Bone marrow (tissue), 2 donors: ENCODE results near the gene RHOF.
A peak's percentile ranks its signal among the peaks of the same experiment; 100 is the strongest.

Experiments
- DNase-seq, 2 donors: peaks; one replicate each; lab custom pipeline; 2025; lab: John Stamatoyannopoulos, UW

Gene RHOF, protein sequence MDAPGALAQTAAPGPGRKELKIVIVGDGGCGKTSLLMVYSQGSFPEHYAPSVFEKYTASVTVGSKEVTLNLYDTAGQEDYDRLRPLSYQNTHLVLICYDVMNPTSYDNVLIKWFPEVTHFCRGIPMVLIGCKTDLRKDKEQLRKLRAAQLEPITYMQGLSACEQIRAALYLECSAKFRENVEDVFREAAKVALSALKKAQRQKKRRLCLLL

GRCh38 chr12:121793440-121793837 lies at the start of gene RHOF:
TSS of gene RHOF (minus strand) at chr12:121793688. CDS start at chr12:121793633, 55 bp downstream.
- no peak for DNase-seq

- DNase-seq: no peak
Measured at GRCh38 chr12:121839993-121840761, 46.7 kb upstream of the RHOF start.

GRCh38 chr12:121839106-121839992 lies 45.9 kb upstream of the RHOF start:
- peak; percentile 95 to 99 for DNase-seq

DNA sequence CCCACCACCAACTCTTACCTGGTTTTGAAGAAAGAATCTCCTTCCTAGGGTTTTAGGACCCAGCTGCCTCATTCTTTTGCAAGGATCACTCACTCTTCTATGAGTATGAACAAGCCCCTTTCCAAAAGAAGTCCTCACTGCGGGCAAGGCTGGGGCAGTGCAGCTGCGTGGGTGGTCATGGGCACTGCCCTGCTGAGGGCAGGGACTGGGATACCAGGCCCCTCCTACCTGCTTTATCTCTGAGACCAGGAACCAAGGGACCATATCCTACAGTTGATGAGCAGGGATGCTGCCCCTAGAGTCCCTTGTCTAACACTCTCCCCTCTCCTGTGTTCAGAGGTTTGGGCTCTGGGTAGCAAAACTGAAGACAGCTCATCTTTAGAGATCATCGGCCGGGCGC lies 44.6 kb upstream of the RHOF start:
- no peak for DNase-seq

- no peak for DNase-seq
Measured at GRCh38 chr12:121837680-121838079, 44.2 kb upstream of the RHOF start.

- no peak for DNase-seq
Measured at GRCh38 chr12:121831571-121832245, 38.2 kb upstream of the RHOF start.

DNA sequence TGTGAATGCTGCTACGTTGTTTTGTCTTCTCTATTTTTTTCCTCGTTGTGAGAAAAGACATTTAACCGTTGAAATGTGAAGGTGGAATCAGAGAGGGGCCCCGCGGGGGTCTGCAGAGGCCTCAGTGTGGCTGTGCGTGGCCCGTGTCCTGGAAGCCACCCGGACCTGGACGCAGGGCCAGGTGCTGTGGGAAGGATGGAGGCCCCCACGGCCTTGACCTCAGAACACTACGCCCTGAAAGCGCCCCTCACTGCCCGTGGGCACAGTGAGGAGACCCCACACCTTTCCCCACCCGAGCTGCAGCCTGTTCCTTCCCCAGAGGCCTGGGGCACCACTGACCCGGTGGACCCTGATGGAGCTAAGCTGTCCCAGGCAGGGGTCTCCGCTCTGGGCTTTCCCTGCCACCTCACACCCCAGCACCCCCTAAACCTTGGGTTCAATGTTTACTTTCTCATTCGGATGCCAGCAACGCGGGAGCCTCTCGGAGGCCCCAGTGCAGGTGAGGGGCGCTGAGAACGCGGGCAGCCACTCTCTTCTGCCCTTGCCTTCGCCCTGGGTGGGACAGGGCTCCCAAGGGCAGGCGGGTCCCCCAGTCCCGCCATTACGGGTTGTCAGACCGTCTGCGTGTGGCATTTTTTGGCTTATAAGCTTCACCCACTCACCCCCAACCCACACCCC lies 37.2 kb upstream of the RHOF start:
- no peak for DNase-seq

DNA sequence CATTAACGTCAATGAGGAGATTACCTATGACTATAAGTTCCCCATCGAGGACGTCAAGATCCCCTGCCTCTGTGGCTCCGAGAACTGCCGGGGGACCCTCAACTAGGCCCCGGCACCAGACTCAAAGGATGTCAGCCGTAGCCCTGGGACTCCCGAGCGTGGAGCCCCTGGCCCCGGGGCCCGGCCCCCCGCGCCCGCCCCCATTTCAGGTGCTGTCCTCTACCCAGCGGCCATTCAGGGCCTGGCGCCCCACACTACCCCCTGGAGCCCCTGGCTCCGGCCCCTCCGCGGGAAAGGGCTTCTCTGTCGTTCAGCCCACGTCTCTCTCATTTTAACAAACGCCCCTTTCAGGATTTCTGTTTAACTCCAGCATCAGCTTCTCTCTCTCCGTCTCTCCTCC lies 36.6 kb upstream of the RHOF start:
- no peak for DNase-seq

GRCh38 chr12:121829250-121829918 lies 35.9 kb upstream of the RHOF start:
- no peak for DNase-seq

DNA sequence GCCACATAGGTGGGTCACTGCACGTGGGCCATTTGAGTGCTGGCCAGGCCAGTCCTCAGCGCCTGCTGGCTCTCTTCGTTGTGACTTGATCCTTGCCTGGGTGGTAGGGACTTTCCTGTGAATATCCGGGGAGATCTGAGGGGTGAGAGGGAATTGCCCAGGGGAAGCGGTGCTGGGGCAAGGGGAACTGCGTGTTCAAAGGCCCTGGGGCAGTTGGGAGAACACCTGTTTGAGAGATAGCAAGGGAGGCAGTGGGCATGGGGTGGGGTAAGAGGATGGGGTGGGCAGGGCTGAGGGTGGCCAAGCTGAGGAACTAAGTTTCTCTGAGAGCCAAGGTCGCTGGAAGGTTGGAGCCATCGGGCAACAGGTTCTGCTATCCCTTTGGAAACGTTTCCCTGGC lies 35.3 kb upstream of the RHOF start:
- DNase-seq: no peak

DNA sequence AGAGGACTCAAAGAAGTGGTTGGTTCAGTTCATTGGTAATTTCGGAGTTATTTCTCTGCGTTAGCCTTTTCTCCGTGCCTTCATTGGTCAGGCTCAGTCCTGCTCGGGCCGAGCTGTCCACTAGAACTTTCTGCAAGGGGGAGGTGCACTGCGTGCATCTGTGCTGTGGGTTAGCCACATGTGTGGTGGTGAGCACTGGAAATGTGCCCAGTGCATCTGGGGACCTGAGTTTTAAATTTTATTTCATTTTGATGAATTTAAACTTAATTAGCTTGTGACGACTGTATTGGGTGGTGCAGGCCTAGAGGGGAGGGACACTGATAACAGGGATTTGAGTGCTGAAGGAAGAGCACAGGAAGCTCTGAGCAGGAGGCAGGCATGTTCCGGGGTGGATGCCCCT lies 34.8 kb upstream of the RHOF start:
- no peak for DNase-seq

- DNase-seq: no peak
Measured at GRCh38 chr12:121827351-121828099, 34.0 kb upstream of the RHOF start.

DNA sequence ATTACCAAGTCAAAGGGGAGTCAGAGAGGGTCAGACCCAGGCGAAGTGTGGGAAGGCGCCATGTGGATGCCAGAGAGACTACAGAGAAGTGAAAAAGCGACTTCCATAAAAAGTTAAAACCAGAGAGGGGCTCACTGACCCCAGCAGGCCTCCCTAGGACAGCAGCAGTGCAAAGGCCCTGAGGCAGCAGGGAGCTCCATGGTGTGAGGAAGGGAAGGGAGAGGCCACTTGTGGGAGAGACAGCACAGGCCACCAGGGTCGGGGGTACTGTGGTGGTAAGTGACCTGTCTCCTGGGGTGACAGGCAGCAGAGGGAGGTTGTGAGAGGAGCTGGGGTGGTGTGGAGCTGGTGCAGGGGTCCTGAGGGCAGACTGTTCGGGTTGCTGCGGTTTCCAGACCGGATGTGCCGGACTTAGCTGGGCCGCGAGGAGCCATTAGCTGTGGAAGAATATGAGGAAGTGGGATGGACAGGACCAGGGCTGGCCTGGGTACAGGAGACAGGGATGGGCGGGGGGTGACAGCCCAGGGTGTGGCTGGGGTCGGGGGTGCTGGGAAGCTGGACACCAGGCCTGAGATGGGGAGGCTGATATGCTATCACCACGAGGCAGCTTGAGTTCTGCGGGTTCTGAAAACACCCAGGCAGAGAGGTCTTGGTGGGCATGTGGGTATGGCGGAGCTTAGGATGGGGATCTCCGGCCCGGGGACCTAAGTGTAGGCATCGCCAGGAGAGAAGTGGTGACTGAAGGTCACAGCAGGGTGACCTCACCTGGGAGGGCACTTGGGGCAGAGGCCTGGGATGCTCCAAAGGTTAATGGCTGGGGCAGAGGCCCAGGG lies 33.0 kb upstream of the RHOF start:
- no peak for DNase-seq

DNA sequence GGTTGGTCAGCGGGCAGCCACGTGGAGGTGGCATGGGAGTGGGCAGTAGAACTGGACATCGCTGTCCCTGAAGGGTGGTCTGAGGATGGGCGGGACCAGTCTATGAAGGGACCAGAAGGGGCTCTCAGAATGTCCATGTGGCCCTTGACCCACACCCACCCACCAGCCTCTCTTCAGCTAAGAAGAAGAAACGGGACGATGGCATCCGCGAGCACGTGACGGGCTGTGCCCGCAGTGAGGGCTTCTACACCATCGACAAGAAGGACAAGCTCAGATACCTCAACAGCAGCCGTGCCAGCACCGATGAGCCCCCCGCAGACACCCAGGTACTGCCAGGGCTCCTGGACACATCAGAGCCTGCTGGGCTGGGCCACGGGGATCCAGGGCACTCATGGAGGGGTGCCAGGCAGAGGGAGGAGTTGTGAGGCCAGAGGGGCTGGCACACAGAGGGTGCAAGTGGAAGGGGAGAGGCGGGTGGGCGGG lies 31.6 kb upstream of the RHOF start:
- DNase-seq: no peak

- DNase-seq: no peak
Measured at GRCh38 chr12:121823727-121824115, 30.2 kb upstream of the RHOF start.

GRCh38 chr12:121823101-121823726 lies 29.7 kb upstream of the RHOF start:
- no peak for DNase-seq

- no peak for DNase-seq
Measured at GRCh38 chr12:121822393-121823100, 29.1 kb upstream of the RHOF start.

DNA sequence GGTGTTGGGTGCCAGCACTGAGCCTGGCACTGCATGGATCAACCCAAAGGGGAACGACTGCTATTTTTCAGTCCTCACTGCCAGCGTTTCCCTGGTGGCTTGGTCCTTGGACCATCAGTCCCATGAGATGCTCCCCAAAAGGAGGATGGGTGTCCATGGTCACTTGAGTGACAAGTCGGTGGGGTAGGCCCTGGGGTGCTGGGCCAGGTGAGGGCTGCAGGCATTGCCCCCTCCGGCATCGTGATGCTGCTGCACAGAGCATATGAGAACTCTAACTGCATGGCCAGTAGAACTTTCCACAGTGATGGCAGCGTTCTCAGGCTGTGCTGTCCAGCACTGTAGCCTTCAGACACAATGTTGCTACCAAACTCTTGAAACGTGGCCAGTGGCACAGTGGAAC lies 26.6 kb upstream of the RHOF start:
- no peak for DNase-seq
